Mammary epithelial cell (primary cell): ENCODE results near the gene SLMAP.

ENCODE experiments used
- CTCF ChIP-seq, 2 donors: IDR thresholded peaks in 1 of 2; conservative IDR thresholded peaks in 1 of 2; 2 replicates each; pipeline ENCODE4 v1.5.1; 2011 to 2012; ENCODE audit warnings: inconsistent platforms in 2 of 2, low read length in 2 of 2, mild to moderate bottlenecking in 2 of 2, control low read depth in 1 of 2, low read depth in 1 of 2; ENCODE audit not compliant: insufficient read depth in 1 of 2; ENCODE audit errors: extremely low read depth in 1 of 2
- EZH2 ChIP-seq: IDR thresholded peaks from 2 replicates; pipeline ENCODE4 v1.6.1; 2012; ENCODE audit warnings: low read length, inconsistent platforms, borderline replicate concordance

GRCh38 chr3:57796261-57796660 lies 40.2 kb downstream of the SLMAP start:
- no peak for TF ChIP-seq CTCF (conservative IDR thresholded peaks at IDR 0.05 in 1 of 2, IDR thresholded peaks at IDR 0.05 in 1 of 2; ENCODE audit: extremely low read depth in 1 of 2, insufficient read depth in 1 of 2, low read depth in 1 of 2, low read length in 2 of 2)
- no peak for TF ChIP-seq EZH2
